Testis (tissue), 2 donors: ENCODE data around the gene POLR2F.

ENCODE experiments used
- CTCF ChIP-seq, 3 experiments: fragments of 450-650 bp in 2 of 3; fragments of 200-600 bp in 1 of 3; sonication (generic) in 1 of 3; IDR thresholded peaks; one replicate each; pipeline ENCODE4 v1.5.1; 2016 to 2019; ENCODE audit warnings: antibody characterized with exemption in 3 of 3, mild to moderate bottlenecking in 2 of 3, moderate library complexity in 1 of 3
- POLR2A ChIP-seq: fragments of 450-650 bp; IDR thresholded peaks from one replicate; pipeline ENCODE4 v1.6.1; 2017; ENCODE audit warnings: antibody characterized with exemption, mild to moderate bottlenecking, moderate library complexity

- TF ChIP-seq CTCF (IDR thresholded peaks at IDR 0.05) = no peak
- no peak for TF ChIP-seq POLR2A
Measured at GRCh38 chr22:37994049-37994448, 40.5 kb downstream of the POLR2F start.
